Esophagus squamous epithelium (tissue), 4 donors: Measurements from ENCODE around the gene RPH3AL.

Experiments used
- CTCF ChIP-seq, 6 experiments: fragments of 450-650 bp in 4 of 6; fragments of 200-600 bp in 2 of 6; sonication (generic) in 2 of 6; IDR thresholded peaks; one replicate each; pipeline ENCODE4 v1.5.1; 2016 to 2019; ENCODE audit warnings: antibody characterized with exemption in 6 of 6, mild to moderate bottlenecking in 4 of 6, moderate library complexity in 4 of 6
- POLR2A ChIP-seq, 4 donors: fragments of 450-650 bp; IDR thresholded peaks; one replicate each; pipeline ENCODE4 v1.6.1; 2017; ENCODE audit warnings: antibody characterized with exemption in 4 of 4, mild to moderate bottlenecking in 4 of 4, moderate library complexity in 3 of 4

DNA sequence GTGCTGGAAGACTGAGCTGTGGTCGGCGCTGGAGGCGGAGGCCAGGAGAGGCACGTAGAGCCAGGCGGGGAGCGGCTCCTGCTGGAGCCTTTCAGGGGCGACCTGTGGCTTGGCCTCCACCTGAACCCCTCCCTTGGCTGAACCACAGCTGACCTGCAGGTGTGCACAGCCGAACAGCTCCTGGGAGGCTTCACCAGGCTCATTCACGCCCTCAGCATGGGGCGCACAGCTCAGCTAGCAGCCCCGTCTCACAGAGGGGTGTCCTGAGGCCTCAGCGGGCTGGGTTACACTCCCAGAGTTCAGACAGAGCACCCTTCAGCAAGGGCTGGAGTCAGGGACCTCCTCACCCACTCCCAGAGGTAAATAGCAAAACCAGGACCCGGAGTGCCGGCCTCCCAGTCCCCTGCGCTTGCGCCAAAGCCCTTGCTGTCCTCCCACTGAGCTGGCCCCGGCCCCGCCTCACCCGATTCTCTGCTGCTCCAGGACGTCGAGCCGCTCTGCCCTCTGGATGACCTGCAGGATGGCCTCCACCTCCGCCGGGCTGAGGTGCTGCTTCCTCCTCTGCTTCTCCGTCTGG is 31.7 kb downstream of the RPH3AL start:
- TF ChIP-seq CTCF (IDR thresholded peaks at IDR 0.05) = no peak
- TF ChIP-seq POLR2A (IDR thresholded peaks at IDR 0.05) = no peak
